Neutrophil (primary cell): ENCODE measurements around the gene OSBPL10.

Source experiments
- H3K27ac ChIP-seq: fragments of 200-600 bp; sonication (generic); 2 replicates; pipeline ENCODE4 v1.5.1; 2016; ENCODE audit warnings: mild to moderate bottlenecking, moderate library complexity
- H3K27me3 ChIP-seq: fragments of 200-600 bp; sonication (generic); 2 replicates; pipeline ENCODE4 v1.6.0; 2016; ENCODE audit warnings: mild to moderate bottlenecking
- H3K36me3 ChIP-seq: fragments of 200-600 bp; sonication (generic); 2 replicates; pipeline ENCODE4 v1.5.1; 2017
- H3K4me1 ChIP-seq, 2 experiments: fragments of 200-600 bp in 1 of 2; sonication (generic) in 1 of 2; 1 replicate in 1 of 2; 2 replicates in 1 of 2; pipeline versions ENCODE4 v1.5.1 to v1.6.1; 2013 to 2016; ENCODE audit warnings: low read depth in 1 of 2, low read length in 1 of 2, mild to moderate bottlenecking in 1 of 2, moderate library complexity in 1 of 2; ENCODE audit not compliant: control insufficient read depth in 1 of 2, insufficient read depth in 1 of 2
- H3K4me3 ChIP-seq, 2 experiments: fragments of 200-600 bp in 1 of 2; sonication (generic) in 1 of 2; 1 replicate in 1 of 2; 2 replicates in 1 of 2; pipeline ENCODE4 v1.5.1; 2013 to 2016; ENCODE audit warnings: low read depth in 1 of 2, low read length in 1 of 2, mild to moderate bottlenecking in 1 of 2, moderate library complexity in 1 of 2
- H3K9me3 ChIP-seq: fragments of 200-600 bp; sonication (generic); 2 replicates; pipeline ENCODE4 v1.5.1; 2016
- CTCF ChIP-seq: fragments of 200-600 bp; sonication (generic); IDR thresholded peaks from 2 replicates; pipeline ENCODE4 v1.5.1; 2016; ENCODE audit warnings: antibody characterized with exemption

OSBPL10 gene

GRCh38 chr3:31942446-31942845 is 38.6 kb downstream of the OSBPL10 start:
- H3K9me3 ChIP-seq: no peaks in the 10 kb centered on the region
- no peaks in the 10 kb centered on the region for H3K4me1 ChIP-seq
- H3K4me3 ChIP-seq: no peak overlapping the region
- TF ChIP-seq CTCF: no peak
- no peaks in the 10 kb centered on the region for H3K36me3 ChIP-seq
- peaks cover 12% of the 10 kb centered on the region for H3K27me3 ChIP-seq
- no peak overlapping the region for H3K27ac ChIP-seq

GRCh38 chr3:31937225-31937624 is 43.8 kb downstream of the OSBPL10 start:
- Histone ChIP-seq H3K27me3 (no peaks in the 10 kb centered on the region), H3K4me3 (no peak overlapping the region), H3K9me3 (no peaks in the 10 kb centered on the region), H3K27ac (no peak overlapping the region), H3K4me1 (no peaks in the 10 kb centered on the region), H3K36me3 (no peaks in the 10 kb centered on the region)
- TF ChIP-seq CTCF: no peak

DNA sequence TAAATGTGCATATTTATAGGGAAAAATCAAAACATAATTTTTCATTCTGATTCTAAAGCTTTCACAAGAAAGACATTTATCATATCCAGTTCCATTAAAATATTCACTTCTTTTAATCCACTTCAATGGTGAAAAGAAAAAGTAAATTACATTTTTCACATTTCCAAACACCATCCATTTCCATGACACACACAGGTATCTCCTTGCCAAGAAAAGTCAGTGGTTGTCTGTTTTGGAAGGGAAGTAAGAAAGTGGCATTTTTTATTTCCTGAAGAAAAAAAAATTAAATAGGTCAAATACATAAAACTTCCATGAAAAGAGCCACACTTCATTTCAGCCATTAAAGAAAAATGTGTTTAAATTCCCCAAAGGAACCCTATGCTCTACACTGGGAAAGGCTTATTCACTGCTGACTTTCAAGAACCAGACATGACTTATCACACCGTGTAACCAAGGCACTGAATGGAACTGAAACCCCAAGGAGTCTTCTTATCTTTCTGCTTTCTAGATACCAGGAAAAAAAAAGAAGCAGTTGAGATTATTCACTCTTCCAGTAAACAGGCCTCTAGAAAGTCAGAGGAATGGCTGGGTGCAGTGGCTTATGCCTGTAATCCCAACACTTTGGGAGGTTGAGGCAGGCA is 44.5 kb downstream of the OSBPL10 start:
- Histone ChIP-seq H3K27ac (no peak overlapping the region), H3K4me3 (no peak overlapping the region), H3K36me3 (no peaks in the 10 kb centered on the region), H3K9me3 (no peaks in the 10 kb centered on the region), H3K4me1 (no peaks in the 10 kb centered on the region), H3K27me3 (no peaks in the 10 kb centered on the region)
- TF ChIP-seq CTCF: no peak

- Histone ChIP-seq H3K4me3 (no peak overlapping the region), H3K27ac (no peak overlapping the region), H3K9me3 (no peaks in the 10 kb centered on the region), H3K27me3 (no peaks in the 10 kb centered on the region), H3K4me1 (no peaks in the 10 kb centered on the region), H3K36me3 (no peaks in the 10 kb centered on the region)
- TF ChIP-seq CTCF: no peak
These were observed 46.2 kb downstream of the OSBPL10 start for GRCh38 chr3:31934866-31935265.

- H3K9me3 ChIP-seq: no peaks in the 10 kb centered on the region
- H3K27me3 ChIP-seq: no peaks in the 10 kb centered on the region
- no peak overlapping the region for H3K4me3 ChIP-seq
- no peaks in the 10 kb centered on the region for H3K36me3 ChIP-seq
- H3K4me1 ChIP-seq: no peaks in the 10 kb centered on the region
- H3K27ac ChIP-seq: no peak overlapping the region
- no peak for TF ChIP-seq CTCF
These were observed 47.0 kb downstream of the OSBPL10 start for GRCh38 chr3:31934018-31934417.
